NK-92 (cell line): ENCODE data around the gene FFAR3.

Source experiments
- DNase-seq: peaks from one replicate; lab custom pipeline; 2025; ENCODE audit not compliant: unreplicated experiment; lab: John Stamatoyannopoulos, UW

Gene FFAR3

GRCh38 chr19:35330475-35330874 lies 27.8 kb upstream of the FFAR3 start:
- no peak for DNase-seq

- no peak for DNase-seq
These were observed 26.6 kb upstream of the FFAR3 start for GRCh38 chr19:35331551-35332214.

GRCh38 chr19:35332817-35333216 lies 25.4 kb upstream of the FFAR3 start:
- DNase-seq: no peak

- no peak for DNase-seq
These were observed 24.0 kb upstream of the FFAR3 start for GRCh38 chr19:35334144-35334753.

- DNase-seq: no peak
These were observed 21.9 kb upstream of the FFAR3 start for GRCh38 chr19:35336166-35336955.

- DNase-seq: no peak
These were observed 20.9 kb upstream of the FFAR3 start for GRCh38 chr19:35337097-35337983.

- DNase-seq: no peak
These were observed 20.3 kb upstream of the FFAR3 start for GRCh38 chr19:35337984-35338296.

GRCh38 chr19:35340431-35340830 lies 17.8 kb upstream of the FFAR3 start:
- DNase-seq: no peak

- DNase-seq: no peak
These were observed 17.3 kb upstream of the FFAR3 start for GRCh38 chr19:35341006-35341405.

GRCh38 chr19:35341565-35342225 lies 16.6 kb upstream of the FFAR3 start:
- no peak for DNase-seq

- DNase-seq: no peak
These were observed 15.8 kb upstream of the FFAR3 start for GRCh38 chr19:35342430-35342829.

- DNase-seq: no peak
These were observed 13.7 kb upstream of the FFAR3 start for GRCh38 chr19:35344511-35345031.

- no peak for DNase-seq
These were observed 12.6 kb upstream of the FFAR3 start for GRCh38 chr19:35345671-35346111.

- DNase-seq: no peak
These were observed 11.8 kb upstream of the FFAR3 start for GRCh38 chr19:35346193-35347052.

GRCh38 chr19:35347171-35347929 lies 10.9 kb upstream of the FFAR3 start, which contains the start of gene FFAR1:
Gene FFAR1, plus strand, starts transcription at chr19:35347902. Its CDS starts 3,650 bp downstream, at chr19:35351552.
- no peak for DNase-seq

- no peak for DNase-seq
These were observed 10.3 kb upstream of the FFAR3 start for GRCh38 chr19:35347930-35348298.

GRCh38 chr19:35348911-35349611 lies 9.2 kb upstream of the FFAR3 start:
- no peak for DNase-seq
